ENCODE measurements around the gene ASTN2. TPM values are rescaled to one million over a fixed set of nuclear protein-coding genes. Genes with fewer than 3 reads are reported as not detected.

The ASTN2 gene
- total and polyA plus RNA-seq, 4 donors, result 0.57 to 2.9 (median 1.4) TPM

DNA sequence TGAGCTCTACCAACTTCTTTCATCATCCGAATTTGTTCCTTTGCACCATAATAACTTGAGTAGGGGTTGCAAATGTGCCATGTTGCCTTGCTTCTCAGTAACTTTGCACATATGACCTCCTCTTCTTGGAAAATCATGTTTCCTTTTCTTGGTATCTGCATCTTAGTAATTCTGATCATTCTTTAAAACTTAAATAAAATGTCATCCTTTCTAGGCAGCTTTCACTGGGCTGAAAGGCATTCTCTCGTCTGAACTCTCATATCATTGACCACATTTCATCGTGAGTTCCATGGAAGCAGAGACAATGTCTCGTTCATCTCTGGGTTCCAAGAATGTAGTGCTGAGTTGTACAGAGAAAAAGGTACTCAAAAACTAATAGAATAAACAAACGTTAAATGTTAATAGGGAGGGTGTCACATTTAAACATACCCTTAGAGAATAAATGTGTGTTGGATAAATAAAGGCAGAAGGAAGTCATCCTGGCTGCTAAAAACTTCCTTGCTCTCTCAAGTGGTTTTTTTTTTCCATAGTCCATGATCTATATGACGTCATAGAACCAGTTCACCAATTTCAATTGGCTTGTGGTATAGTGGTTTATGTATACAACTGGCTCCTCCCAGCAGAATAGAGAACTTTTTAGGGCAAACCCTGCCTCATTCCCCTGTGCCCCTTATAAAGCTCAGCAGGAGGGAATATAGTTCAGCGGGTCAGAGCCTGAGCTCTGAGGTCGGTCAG is 945.9 kb downstream of the ASTN2 start (continued):
- no peak for TF ChIP-seq GABPA (IDR thresholded peaks at IDR 0.05 in 1 of 2, conservative IDR thresholded peaks at IDR 0.05 in 1 of 2)
- no peak for TF ChIP-seq FOXA1 (IDR thresholded peaks at IDR 0.05)
- TF ChIP-seq, protein P1, sequence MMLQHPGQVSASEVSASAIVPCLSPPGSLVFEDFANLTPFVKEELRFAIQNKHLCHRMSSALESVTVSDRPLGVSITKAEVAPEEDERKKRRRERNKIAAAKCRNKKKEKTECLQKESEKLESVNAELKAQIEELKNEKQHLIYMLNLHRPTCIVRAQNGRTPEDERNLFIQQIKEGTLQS (IDR thresholded peaks at IDR 0.05), result no peak

DNA sequence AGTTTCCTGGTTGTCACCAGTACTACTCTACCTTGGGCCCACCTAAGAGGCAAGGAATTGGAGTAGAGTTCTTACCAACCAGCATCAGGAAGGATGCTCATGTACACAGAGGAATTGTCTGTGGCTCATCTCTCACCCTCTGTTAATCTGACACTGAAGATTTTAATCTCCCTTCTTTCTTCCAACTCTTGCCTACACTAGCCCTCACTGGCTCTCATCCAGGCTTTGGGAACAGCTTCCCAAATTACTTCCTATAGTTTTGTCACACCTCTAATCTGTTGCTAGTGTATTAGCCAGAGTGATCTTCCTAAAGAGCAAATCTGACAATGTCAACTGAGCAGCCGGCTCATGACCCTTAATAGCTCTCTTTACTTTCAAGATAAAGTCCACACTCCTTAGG is 946.5 kb downstream of the ASTN2 start:
- DNase-seq (ENCODE audit: low spot score), result no peak
- no peaks in the 10 kb centered on the region for H3K36me3 ChIP-seq (ENCODE audit: control insufficient read depth in 4 of 4, insufficient read depth in 3 of 4, low read depth in 1 of 4, low read length in 3 of 4)
- no peaks in the 10 kb centered on the region for H3K27me3 ChIP-seq (ENCODE audit: control insufficient read depth in 4 of 4, insufficient read depth in 4 of 4, low read length in 3 of 4)
- peaks cover 0 to 11% (median 0%) of the 10 kb centered on the region in 4 donors for H3K4me1 ChIP-seq (ENCODE audit: control insufficient read depth in 4 of 4, insufficient read depth in 4 of 4, low read length in 3 of 4)
- no peak overlapping the region for H3K9ac ChIP-seq (ENCODE audit: low read depth in 1 of 2, low read length in 2 of 2)
- 86% methylated on average over 1 of the region's 1 CpG for WGBS
- no peak overlapping the region for H3K4me3 ChIP-seq (ENCODE audit: low read depth in 1 of 3, low read length in 3 of 3)
- H3K9me3 ChIP-seq (ENCODE audit: control insufficient read depth in 4 of 4, low read length in 3 of 4), result no peaks in the 10 kb centered on the region
- H3K27ac ChIP-seq (ENCODE audit: low read depth in 1 of 2, low read length in 2 of 2), result no peak overlapping the region
- TF ChIP-seq GABPA (IDR thresholded peaks at IDR 0.05 in 1 of 2, conservative IDR thresholded peaks at IDR 0.05 in 1 of 2) (no peak), HNF4G (IDR thresholded peaks at IDR 0.05) (no peak), JUND (IDR thresholded peaks at IDR 0.05) (no peak), YY1 (IDR thresholded peaks at IDR 0.05) (no peak)

DNA sequence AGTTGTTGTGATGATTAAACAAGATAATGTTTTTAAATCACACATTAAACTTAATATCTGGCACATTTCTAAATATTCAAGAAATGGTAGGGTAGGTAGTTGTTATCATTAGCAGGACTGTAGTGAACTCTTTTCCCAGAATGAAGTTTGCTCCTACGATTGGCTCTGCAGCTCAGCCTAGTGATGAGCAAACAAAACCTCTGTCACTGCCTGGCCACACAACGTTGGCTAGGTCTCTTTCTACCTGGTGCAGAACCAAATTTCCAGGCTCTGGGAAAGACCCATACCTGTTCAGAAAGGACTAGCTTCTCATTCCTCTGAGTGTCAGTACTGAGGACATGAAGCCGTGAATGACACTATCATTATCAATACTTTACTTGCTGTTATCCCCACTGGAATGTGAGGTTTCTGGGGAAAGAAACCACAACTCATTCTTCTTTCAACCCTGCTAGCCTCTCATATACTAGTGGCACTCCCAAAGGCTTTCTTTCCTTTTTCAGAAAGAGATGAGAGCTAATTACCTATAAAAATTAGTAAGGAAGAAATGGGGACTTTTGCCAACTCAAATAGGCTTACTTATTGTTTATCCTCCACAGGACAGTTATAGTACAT is 947.0 kb downstream of the ASTN2 start:
- Histone ChIP-seq H3K4me3 (ENCODE audit: low read depth in 1 of 3, low read length in 3 of 3) (no peak overlapping the region), H3K36me3 (ENCODE audit: control insufficient read depth in 4 of 4, insufficient read depth in 3 of 4, low read depth in 1 of 4, low read length in 3 of 4) (no peaks in the 10 kb centered on the region), H3K9me3 (ENCODE audit: control insufficient read depth in 4 of 4, low read length in 3 of 4) (no peaks in the 10 kb centered on the region), H3K27ac (ENCODE audit: low read depth in 1 of 2, low read length in 2 of 2) (no peak overlapping the region), H3K27me3 (ENCODE audit: control insufficient read depth in 4 of 4, insufficient read depth in 4 of 4, low read length in 3 of 4) (no peaks in the 10 kb centered on the region), H3K4me1 (ENCODE audit: control insufficient read depth in 4 of 4, insufficient read depth in 4 of 4, low read length in 3 of 4) (peaks cover 0 to 11% (median 0%) of the 10 kb centered on the region in 4 donors), H3K9ac (ENCODE audit: low read depth in 1 of 2, low read length in 2 of 2) (no peak overlapping the region)
- DNase-seq (ENCODE audit: low spot score), result no peak
- TF ChIP-seq RAD21 (IDR thresholded peaks at IDR 0.05), result peak in 1 of 2 donors; percentile 17
- TF ChIP-seq, protein P2, sequence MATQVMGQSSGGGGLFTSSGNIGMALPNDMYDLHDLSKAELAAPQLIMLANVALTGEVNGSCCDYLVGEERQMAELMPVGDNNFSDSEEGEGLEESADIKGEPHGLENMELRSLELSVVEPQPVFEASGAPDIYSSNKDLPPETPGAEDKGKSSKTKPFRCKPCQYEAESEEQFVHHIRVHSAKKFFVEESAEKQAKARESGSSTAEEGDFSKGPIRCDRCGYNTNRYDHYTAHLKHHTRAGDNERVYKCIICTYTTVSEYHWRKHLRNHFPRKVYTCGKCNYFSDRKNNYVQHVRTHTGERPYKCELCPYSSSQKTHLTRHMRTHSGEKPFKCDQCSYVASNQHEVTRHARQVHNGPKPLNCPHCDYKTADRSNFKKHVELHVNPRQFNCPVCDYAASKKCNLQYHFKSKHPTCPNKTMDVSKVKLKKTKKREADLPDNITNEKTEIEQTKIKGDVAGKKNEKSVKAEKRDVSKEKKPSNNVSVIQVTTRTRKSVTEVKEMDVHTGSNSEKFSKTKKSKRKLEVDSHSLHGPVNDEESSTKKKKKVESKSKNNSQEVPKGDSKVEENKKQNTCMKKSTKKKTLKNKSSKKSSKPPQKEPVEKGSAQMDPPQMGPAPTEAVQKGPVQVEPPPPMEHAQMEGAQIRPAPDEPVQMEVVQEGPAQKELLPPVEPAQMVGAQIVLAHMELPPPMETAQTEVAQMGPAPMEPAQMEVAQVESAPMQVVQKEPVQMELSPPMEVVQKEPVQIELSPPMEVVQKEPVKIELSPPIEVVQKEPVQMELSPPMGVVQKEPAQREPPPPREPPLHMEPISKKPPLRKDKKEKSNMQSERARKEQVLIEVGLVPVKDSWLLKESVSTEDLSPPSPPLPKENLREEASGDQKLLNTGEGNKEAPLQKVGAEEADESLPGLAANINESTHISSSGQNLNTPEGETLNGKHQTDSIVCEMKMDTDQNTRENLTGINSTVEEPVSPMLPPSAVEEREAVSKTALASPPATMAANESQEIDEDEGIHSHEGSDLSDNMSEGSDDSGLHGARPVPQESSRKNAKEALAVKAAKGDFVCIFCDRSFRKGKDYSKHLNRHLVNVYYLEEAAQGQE (IDR thresholded peaks at IDR 0.05), result no peak
- WGBS, result 45% methylated on average over 3 of the region's 3 CpGs

Measured in liver (tissue), 9 donors.